Mesendoderm (in vitro differentiated cells): Measurements from ENCODE around the gene MEF2A.

ENCODE experiments used
- DNase-seq: peaks from one replicate; pipeline ENCODE4 v3.0.0; 2013
- H2AK5ac ChIP-seq: 2 replicates; pipeline ENCODE4 v1.6.1; 2013; ENCODE audit warnings: low read length, inconsistent platforms
- H2BK120ac ChIP-seq: 2 replicates; pipeline ENCODE4 v1.6.1; 2013; ENCODE audit warnings: low read depth, mild to moderate bottlenecking, low read length, moderate library complexity, mixed read lengths
- H2BK15ac ChIP-seq: replicated peaks from 2 replicates; pipeline ENCODE4 v1.6.1; 2013; ENCODE audit warnings: low read depth, mild to moderate bottlenecking, moderate library complexity
- H2BK5ac ChIP-seq: 2 replicates; pipeline ENCODE4 v1.6.1; 2013; ENCODE audit warnings: low read length, inconsistent platforms
- H3K18ac ChIP-seq: 2 replicates; pipeline ENCODE4 v1.6.1; 2013; ENCODE audit warnings: mild to moderate bottlenecking, low read length, mixed read lengths
- H3K23ac ChIP-seq: one replicate; pipeline ENCODE4 v1.6.1; 2013; ENCODE audit warnings: low read length
- H3K27ac ChIP-seq: 2 replicates; pipeline ENCODE4 v1.5.1; 2013; ENCODE audit warnings: low read depth, mild to moderate bottlenecking, inconsistent platforms, low read length, moderate library complexity
- H3K27me3 ChIP-seq: 2 replicates; pipeline ENCODE4 v1.6.1; 2013; ENCODE audit warnings: low read length, control low read depth, mild to moderate bottlenecking, inconsistent platforms; ENCODE audit not compliant: insufficient read depth, poor library complexity
- H3K36me3 ChIP-seq: 2 replicates; pipeline ENCODE4 v1.6.1; 2013; ENCODE audit warnings: low read length, inconsistent platforms; ENCODE audit not compliant: control insufficient read depth, insufficient read depth
- H3K4ac ChIP-seq: one replicate; pipeline ENCODE4 v1.6.1; 2013; ENCODE audit warnings: low read depth, mild to moderate bottlenecking, low read length, moderate library complexity
- H3K4me1 ChIP-seq: 2 replicates; pipeline ENCODE4 v1.6.1; 2013; ENCODE audit warnings: low read depth, low read length, inconsistent platforms; ENCODE audit not compliant: control insufficient read depth
- H3K4me2 ChIP-seq: 2 replicates; pipeline ENCODE4 v1.6.1; 2013; ENCODE audit warnings: low read length
- H3K4me3 ChIP-seq: 2 replicates; pipeline ENCODE4 v1.5.1; 2013; ENCODE audit warnings: mild to moderate bottlenecking, low read length
- H3K56ac ChIP-seq: one replicate; pipeline ENCODE4 v1.6.1; 2013; ENCODE audit warnings: low read length
- H3K79me1 ChIP-seq: 2 replicates; pipeline ENCODE4 v1.6.1; 2013; ENCODE audit warnings: low read length, inconsistent platforms
- H3K79me2 ChIP-seq: 2 replicates; pipeline ENCODE4 v1.6.1; 2013; ENCODE audit warnings: mild to moderate bottlenecking, low read length; ENCODE audit not compliant: control insufficient read depth, insufficient read depth
- H3K9ac ChIP-seq: 2 replicates; pipeline ENCODE4 v1.6.1; 2013; ENCODE audit warnings: low read length, inconsistent platforms
- H4K5ac ChIP-seq: one replicate; pipeline ENCODE4 v1.6.1; 2013; ENCODE audit warnings: low read length
- H4K8ac ChIP-seq: one replicate; pipeline ENCODE4 v1.6.1; 2013; ENCODE audit warnings: low read depth, mild to moderate bottlenecking, control low read depth, low read length, moderate library complexity
- WGBS: extraction: QIAGEN DNeasy Blood & Tissue Kit; methylation state at CpG from one replicate; pipeline ENCODE4 v1.1.7; 2013; ENCODE audit warnings: low lambda C conversion rate, missing lambda C conversion rate; ENCODE audit not compliant: insufficient coverage; ENCODE audit errors: extremely low coverage; 5-methylcytosine and 5-hydroxymethylcytosine counted together

MEF2A gene

GRCh38 chr15:99721896-99722295 lies 156.1 kb downstream of the MEF2A start:
- H2BK15ac ChIP-seq, result no peak overlapping the region
- no peaks in the 10 kb centered on the region for H3K79me1 ChIP-seq
- WGBS, result no CpG with 5 or more reads among the region's 4 CpGs
- no peak for DNase-seq
- no peak overlapping the region for H2BK120ac ChIP-seq
- H3K4me1 ChIP-seq, result peaks cover 3% of the 10 kb centered on the region
- H3K18ac ChIP-seq, result no peak overlapping the region
- no peak overlapping the region for H3K27ac ChIP-seq
- no peaks in the 10 kb centered on the region for H3K36me3 ChIP-seq
- H4K5ac ChIP-seq, result no peak overlapping the region
- no peak overlapping the region for H3K4me3 ChIP-seq
- no peak overlapping the region for H3K56ac ChIP-seq
- H3K9ac ChIP-seq, result no peak overlapping the region
- H3K79me2 ChIP-seq, result no peaks in the 10 kb centered on the region
- H2BK5ac ChIP-seq, result no peak overlapping the region
- no peak overlapping the region for H2AK5ac ChIP-seq
- H3K27me3 ChIP-seq, result no peaks in the 10 kb centered on the region
- no peak overlapping the region for H3K23ac ChIP-seq
- H3K4ac ChIP-seq, result no peak overlapping the region
- no peak overlapping the region for H3K4me2 ChIP-seq
- H4K8ac ChIP-seq, result no peak overlapping the region

- H2AK5ac ChIP-seq, result no peak overlapping the region
- H3K4ac ChIP-seq, result no peak overlapping the region
- WGBS, result no CpG with 5 or more reads among the region's 3 CpGs
- no peak overlapping the region for H2BK120ac ChIP-seq
- no peak overlapping the region for H4K5ac ChIP-seq
- H2BK5ac ChIP-seq, result no peak overlapping the region
- H3K4me2 ChIP-seq, result no peak overlapping the region
- no peak overlapping the region for H3K27ac ChIP-seq
- H3K56ac ChIP-seq, result no peak overlapping the region
- H3K18ac ChIP-seq, result no peak overlapping the region
- H4K8ac ChIP-seq, result no peak overlapping the region
- no peak for DNase-seq
- no peaks in the 10 kb centered on the region for H3K27me3 ChIP-seq
- no peak overlapping the region for H2BK15ac ChIP-seq
- peaks cover 3% of the 10 kb centered on the region for H3K4me1 ChIP-seq
- H3K79me2 ChIP-seq, result no peaks in the 10 kb centered on the region
- no peaks in the 10 kb centered on the region for H3K36me3 ChIP-seq
- H3K23ac ChIP-seq, result no peak overlapping the region
- H3K4me3 ChIP-seq, result no peak overlapping the region
- H3K9ac ChIP-seq, result no peak overlapping the region
- no peaks in the 10 kb centered on the region for H3K79me1 ChIP-seq
Observed at GRCh38 chr15:99722406-99722805, 156.6 kb downstream of the MEF2A start.

- Histone ChIP-seq H3K4ac (no peak overlapping the region), H3K79me1 (no peaks in the 10 kb centered on the region), H3K4me1 (no peaks in the 10 kb centered on the region), H3K18ac (no peak overlapping the region), H3K36me3 (no peaks in the 10 kb centered on the region), H3K4me3 (no peak overlapping the region), H2BK15ac (no peak overlapping the region), H3K23ac (no peak overlapping the region), H3K56ac (no peak overlapping the region), H2BK120ac (no peak overlapping the region), H3K79me2 (no peaks in the 10 kb centered on the region), H2AK5ac (no peak overlapping the region), H4K5ac (no peak overlapping the region), H3K27ac (no peak overlapping the region), H3K4me2 (no peak overlapping the region), H2BK5ac (no peak overlapping the region), H4K8ac (no peak overlapping the region), H3K9ac (no peak overlapping the region), H3K27me3 (no peaks in the 10 kb centered on the region)
- no CpG with 5 or more reads among the region's 7 CpGs for WGBS
- DNase-seq, result no peak
Observed at GRCh38 chr15:99726333-99726732, 160.5 kb downstream of the MEF2A start.

- H2AK5ac ChIP-seq, result no peak overlapping the region
- no peak for DNase-seq
Observed at GRCh38 chr15:99727330-99727729, 161.5 kb downstream of the MEF2A start.

GRCh38 chr15:99727733-99728132 lies 161.9 kb downstream of the MEF2A start:
- H2BK15ac ChIP-seq, result no peak overlapping the region
- H3K9ac ChIP-seq, result no peak overlapping the region
- H3K27ac ChIP-seq, result no peak overlapping the region
- H3K4me2 ChIP-seq, result no peak overlapping the region
- no CpG with 5 or more reads among the region's 7 CpGs for WGBS
- no peaks in the 10 kb centered on the region for H3K36me3 ChIP-seq
- H3K4me1 ChIP-seq, result peaks cover 2% of the 10 kb centered on the region
- no peak overlapping the region for H3K18ac ChIP-seq
- H3K79me2 ChIP-seq, result no peaks in the 10 kb centered on the region
- H3K4ac ChIP-seq, result no peak overlapping the region
- H4K8ac ChIP-seq, result no peak overlapping the region
- no peak overlapping the region for H4K5ac ChIP-seq
- DNase-seq, result no peak
- H3K4me3 ChIP-seq, result no peak overlapping the region
- H3K56ac ChIP-seq, result no peak overlapping the region
- H3K23ac ChIP-seq, result no peak overlapping the region
- no peak overlapping the region for H2BK5ac ChIP-seq
- no peak overlapping the region for H2BK120ac ChIP-seq
- H3K27me3 ChIP-seq, result no peaks in the 10 kb centered on the region
- no peak overlapping the region for H2AK5ac ChIP-seq
- no peaks in the 10 kb centered on the region for H3K79me1 ChIP-seq

More at GRCh38 chr15:99727330-99727729, 161.5 kb downstream of the MEF2A start:
- Histone ChIP-seq H4K8ac (no peak overlapping the region), H3K79me1 (no peaks in the 10 kb centered on the region), H3K27me3 (no peaks in the 10 kb centered on the region), H3K27ac (no peak overlapping the region), H3K4me2 (no peak overlapping the region), H2BK120ac (no peak overlapping the region), H2BK15ac (no peak overlapping the region), H3K4me1 (peaks cover 2% of the 10 kb centered on the region), H3K4me3 (no peak overlapping the region), H3K56ac (no peak overlapping the region), H3K18ac (no peak overlapping the region), H4K5ac (no peak overlapping the region), H2BK5ac (no peak overlapping the region), H3K9ac (no peak overlapping the region), H3K79me2 (no peaks in the 10 kb centered on the region), H3K36me3 (no peaks in the 10 kb centered on the region), H3K23ac (no peak overlapping the region), H3K4ac (no peak overlapping the region)
- WGBS, result no CpG with 5 or more reads among the region's 1 CpG

- H3K23ac ChIP-seq, result no peak overlapping the region
- no CpG with 5 or more reads among the region's 6 CpGs for WGBS
- H3K56ac ChIP-seq, result no peak overlapping the region
- no peaks in the 10 kb centered on the region for H3K79me1 ChIP-seq
- H3K4me3 ChIP-seq, result no peak overlapping the region
- H3K4me1 ChIP-seq, result peaks cover 2% of the 10 kb centered on the region
- H3K79me2 ChIP-seq, result no peaks in the 10 kb centered on the region
- H3K27me3 ChIP-seq, result no peaks in the 10 kb centered on the region
- no peak overlapping the region for H4K8ac ChIP-seq
- no peak overlapping the region for H2AK5ac ChIP-seq
- H2BK120ac ChIP-seq, result no peak overlapping the region
- no peaks in the 10 kb centered on the region for H3K36me3 ChIP-seq
- no peak overlapping the region for H3K4ac ChIP-seq
- no peak overlapping the region for H3K4me2 ChIP-seq
- H2BK5ac ChIP-seq, result no peak overlapping the region
- no peak overlapping the region for H3K9ac ChIP-seq
- H4K5ac ChIP-seq, result no peak overlapping the region
- no peak for DNase-seq
- H2BK15ac ChIP-seq, result no peak overlapping the region
- H3K18ac ChIP-seq, result no peak overlapping the region
- no peak overlapping the region for H3K27ac ChIP-seq
Observed at GRCh38 chr15:99728916-99729315, 163.1 kb downstream of the MEF2A start.
